Breast epithelium (tissue), 4 donors: Measurements from ENCODE around the gene C1S. TPM values are rescaled to one million over a fixed set of nuclear protein-coding genes. Genes with fewer than 3 reads are reported as not detected.
"Not testable (repeated sequence)": the region's sequence is repeated elsewhere in the genome, so short reads cannot be mapped to it uniquely, and the experiment has no call there.

Experiments
- DNase-seq, 2 donors: peaks; one replicate each; pipeline ENCODE4 v3.0.0-alpha.2; 2019; ENCODE audit warnings: low spot score in 2 of 2
- H3K27ac ChIP-seq, 2 donors: fragments of 200-600 bp; sonication (generic) in 1 of 2; one replicate each; pipeline ENCODE4 v1.5.1; 2016 to 2019; ENCODE audit warnings: mild to moderate bottlenecking in 1 of 2
- H3K27me3 ChIP-seq, 2 donors: fragments of 200-600 bp; sonication (generic) in 1 of 2; one replicate each; pipeline versions ENCODE4 v1.5.1 to v1.6.0; 2017 to 2019; ENCODE audit warnings: control low read depth in 1 of 2, mild to moderate bottlenecking in 1 of 2
- H3K36me3 ChIP-seq: fragments of 200-600 bp; one replicate; pipeline ENCODE4 v1.5.1; 2019
- H3K4me1 ChIP-seq, 2 donors: fragments of 200-600 bp; sonication (generic); one replicate each; pipeline ENCODE4 v1.5.1; 2016 to 2019; ENCODE audit warnings: control low read depth in 1 of 2
- H3K4me3 ChIP-seq, 3 donors: fragments of 200-600 bp; sonication (generic); 1 replicate in 2 of 3; 2 replicates in 1 of 3; pipeline ENCODE4 v1.5.1; 2016 to 2019; ENCODE audit warnings: mild to moderate bottlenecking in 3 of 3, moderate library complexity in 2 of 3
- H3K9me3 ChIP-seq, 2 donors: fragments of 200-600 bp; sonication (generic) in 1 of 2; one replicate each; pipeline ENCODE4 v1.5.1; 2016 to 2019; ENCODE audit warnings: control low read depth in 1 of 2
- CTCF ChIP-seq, 3 donors: fragments of 450-650 bp; IDR thresholded peaks; one replicate each; pipeline ENCODE4 v1.5.1; 2016 to 2017; ENCODE audit warnings: antibody characterized with exemption in 3 of 3, mild to moderate bottlenecking in 3 of 3, moderate library complexity in 3 of 3
- POLR2A ChIP-seq: fragments of 450-650 bp; IDR thresholded peaks from one replicate; pipeline ENCODE4 v1.6.1; 2016; ENCODE audit warnings: antibody characterized with exemption, mild to moderate bottlenecking, moderate library complexity
- POLR2AphosphoS5 ChIP-seq, 3 donors: sonication (generic); formaldehyde crosslinking; IDR thresholded peaks; one replicate each; pipeline ENCODE4 v1.6.1; 2017; ENCODE audit warnings: antibody characterized with exemption in 3 of 3
- intact Hi-C: fragments of 100-400 bp; cut with DNase I; formaldehyde crosslinking; loops from one replicate; pipeline ENCODE4 v1.15.1; 2023; ENCODE audit warnings: low total_unique reads
- total RNA-seq, 3 donors: library from RNA; depleted of rRNA; stranded (reverse); fragments of >200 nt; gene quantifications; one replicate each; pipeline ENCODE4 v1.1.0, GENCODE V29; 2016

C1S gene
- 100 to 1,000 TPM; 307 to 959 (median 622) TPM for total RNA-seq

- Histone ChIP-seq H3K36me3 (no peaks in the 10 kb centered on the region), H3K27me3 (no peaks in the 10 kb centered on the region), H3K4me1 (no peaks in the 10 kb centered on the region), H3K27ac (peak within 1 kb of the TSS; percentile 84 to 92), H3K9me3 (no peaks in the 10 kb centered on the region), H3K4me3 (peak within 1 kb of the TSS; percentile 43 to 62 (median 50))
- peak; percentile 86 to 98 (median 98) for TF ChIP-seq POLR2AphosphoS5 (IDR thresholded peaks at IDR 0.05)
- TF ChIP-seq CTCF (IDR thresholded peaks at IDR 0.05), result peak; percentile 60 to 86 (median 81)
- TF ChIP-seq POLR2A, result peak; percentile 63
- intact Hi-C loops, result no loop called here
- DNase-seq, result peak in 1 of 2 donors; percentile 87
Observed at GRCh38 chr12:7060353-7060954, at the start of gene C1S. TSS of gene C1S (plus strand) at chr12:7060718. CDS start at chr12:7061913, 1,195 bp downstream.

- H3K27ac ChIP-seq, result not testable (repeated sequence)
Observed at GRCh38 chr12:7011398-7011797, 49.1 kb upstream of the C1S start.

GRCh38 chr12:7012024-7012607 is 48.4 kb upstream of the C1S start:
- H3K9me3 ChIP-seq, result no peaks in the 10 kb centered on the region
- no peak overlapping the region for H3K27ac ChIP-seq
- no peaks in the 10 kb centered on the region for H3K36me3 ChIP-seq
- no peak overlapping the region for H3K4me3 ChIP-seq
- H3K27me3 ChIP-seq, result no peaks in the 10 kb centered on the region
- TF ChIP-seq POLR2A (no peak), CTCF (IDR thresholded peaks at IDR 0.05) (no peak), POLR2AphosphoS5 (IDR thresholded peaks at IDR 0.05) (no peak)
- DNase-seq, result no peak
- peaks cover 0 to 3% of the 10 kb centered on the region in 2 donors for H3K4me1 ChIP-seq
- intact Hi-C loops, result no loop called here

More at GRCh38 chr12:7011398-7011797, 49.1 kb upstream of the C1S start:
- H3K4me1 ChIP-seq, DNase-seq, H3K27me3 ChIP-seq, intact Hi-C loops, H3K9me3 ChIP-seq, H3K36me3 ChIP-seq, H3K4me3 ChIP-seq: not testable (repeated sequence)

GRCh38 chr12:7013101-7013500 is 47.4 kb upstream of the C1S start:
- no peak overlapping the region for H3K27ac ChIP-seq
- H3K27me3 ChIP-seq, result no peaks in the 10 kb centered on the region
- no peaks in the 10 kb centered on the region for H3K9me3 ChIP-seq
- TF ChIP-seq POLR2AphosphoS5 (IDR thresholded peaks at IDR 0.05), result no peak
- TF ChIP-seq POLR2A, result no peak
- TF ChIP-seq CTCF (IDR thresholded peaks at IDR 0.05), result no peak
- H3K36me3 ChIP-seq, result no peaks in the 10 kb centered on the region
- H3K4me3 ChIP-seq, result no peak overlapping the region
- intact Hi-C loops, result no loop called here
- peaks cover 0 to 8% of the 10 kb centered on the region in 2 donors for H3K4me1 ChIP-seq
- DNase-seq, result no peak

- DNase-seq, result no peak
- H3K4me3 ChIP-seq, result no peak overlapping the region
- no peaks in the 10 kb centered on the region for H3K36me3 ChIP-seq
- no peaks in the 10 kb centered on the region for H3K9me3 ChIP-seq
- intact Hi-C loops, result no loop called here
- peaks cover 0 to 8% of the 10 kb centered on the region in 2 donors for H3K4me1 ChIP-seq
- TF ChIP-seq POLR2A, result no peak
- TF ChIP-seq CTCF (IDR thresholded peaks at IDR 0.05), result no peak
- TF ChIP-seq POLR2AphosphoS5 (IDR thresholded peaks at IDR 0.05), result no peak
- H3K27me3 ChIP-seq, result no peaks in the 10 kb centered on the region
- no peak overlapping the region for H3K27ac ChIP-seq
Observed at GRCh38 chr12:7015555-7016370, 44.8 kb upstream of the C1S start.
